ENCODE measurements around the gene FANCI. TPM values are rescaled to one million over a fixed set of nuclear protein-coding genes. Genes with fewer than 3 reads are reported as not detected.

Gene FANCI
- total RNA-seq, 2 donors from 2014 or later, result 94.5 to 173 TPM

DNA sequence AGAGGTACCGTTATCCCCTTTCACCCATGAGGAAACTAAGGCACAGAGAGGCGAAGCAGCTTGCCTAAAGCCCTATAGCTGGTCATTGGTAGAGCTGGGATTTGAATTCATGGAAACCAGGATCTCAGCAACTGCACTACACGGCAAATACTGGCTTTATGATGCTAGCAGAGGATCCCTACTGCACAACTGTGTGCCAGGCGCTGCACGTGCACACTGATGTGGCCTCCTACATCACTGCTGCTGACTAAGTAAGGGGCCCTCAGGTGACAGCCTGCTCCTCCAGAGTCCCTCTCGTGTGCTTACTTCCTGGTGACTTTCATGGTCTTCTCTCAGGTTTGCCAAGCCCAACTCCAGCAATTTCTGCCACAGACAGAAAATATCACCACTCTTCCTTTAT, 94.3 kb downstream of the FANCI start:
- H3K4me3 ChIP-seq (ENCODE audit: low read length), result no peak overlapping the region
- H3K4me3 Mint-ChIP-seq, result no peak overlapping the region
- no peaks in the 10 kb centered on the region for H3K9me3 Mint-ChIP-seq
- peaks cover 52% of the 10 kb centered on the region for H3K27me3 Mint-ChIP-seq (ENCODE audit: insufficient read depth)
- no peak overlapping the region for H3K9ac ChIP-seq (ENCODE audit: extremely low read depth, low read length, poor library complexity, severe bottlenecking)
- no peaks in the 10 kb centered on the region for H3K9me3 ChIP-seq (ENCODE audit: control insufficient read depth, low read length)
- no peaks in the 10 kb centered on the region for H3K36me3 Mint-ChIP-seq (ENCODE audit: low read depth)
- no peak for DNase-seq
- peaks cover 2% of the 10 kb centered on the region for H3K4me1 ChIP-seq (ENCODE audit: control insufficient read depth, insufficient read depth, low read length)
- H3K36me3 ChIP-seq (ENCODE audit: control insufficient read depth, insufficient read depth, low read length), result peaks cover 3% of the 10 kb centered on the region
- H3K4me1 Mint-ChIP-seq, result no peaks in the 10 kb centered on the region
- no peak overlapping the region for H3K27ac Mint-ChIP-seq
- no peak for TF ChIP-seq CTCF (conservative IDR thresholded peaks at IDR 0.05)
- WGBS, 2 experiments (ENCODE audit: insufficient coverage in 1 of 2, insufficient read length in 1 of 2), result 84 to 90% methylated on average over 6 of the region's 6 CpGs
- H3K27me3 ChIP-seq (ENCODE audit: control insufficient read depth, insufficient read depth, low read length, poor library complexity, severe bottlenecking), result peaks cover 46% of the 10 kb centered on the region
- H3K27ac ChIP-seq (ENCODE audit: low read depth, low read length), result no peak overlapping the region

- DNase-seq, result no peak
These were observed 96.8 kb downstream of the FANCI start for GRCh38 chr15:89340573-89340972.

GRCh38 chr15:89341316-89342005, 97.7 kb downstream of the FANCI start:
- Mint-ChIP-seq H3K4me3 (no peak overlapping the region), H3K9me3 (no peaks in the 10 kb centered on the region), H3K4me1 (no peaks in the 10 kb centered on the region), H3K36me3 (ENCODE audit: low read depth) (no peaks in the 10 kb centered on the region), H3K27me3 (ENCODE audit: insufficient read depth) (peaks cover 49% of the 10 kb centered on the region), H3K27ac (no peak overlapping the region)
- no peak overlapping the region for H3K27ac ChIP-seq (ENCODE audit: low read depth, low read length)
- peak; percentile 29 for DNase-seq
- no peaks in the 10 kb centered on the region for H3K9me3 ChIP-seq (ENCODE audit: control insufficient read depth, low read length)
- no peak for TF ChIP-seq CTCF (conservative IDR thresholded peaks at IDR 0.05)
- no peak overlapping the region for H3K4me3 ChIP-seq (ENCODE audit: low read length)
- no peak overlapping the region for H3K9ac ChIP-seq (ENCODE audit: extremely low read depth, low read length, poor library complexity, severe bottlenecking)
- H3K27me3 ChIP-seq (ENCODE audit: control insufficient read depth, insufficient read depth, low read length, poor library complexity, severe bottlenecking), result peaks cover 36% of the 10 kb centered on the region
- H3K36me3 ChIP-seq (ENCODE audit: control insufficient read depth, insufficient read depth, low read length), result no peaks in the 10 kb centered on the region
- 85 to 91% methylated on average over 3 to 8 of the region's 8 CpGs for WGBS, 2 experiments (ENCODE audit: insufficient coverage in 1 of 2, insufficient read length in 1 of 2)
- H3K4me1 ChIP-seq (ENCODE audit: control insufficient read depth, insufficient read depth, low read length), result peaks cover 4% of the 10 kb centered on the region

More at GRCh38 chr15:89340573-89340972, 96.8 kb downstream of the FANCI start:
- H3K27me3 ChIP-seq (ENCODE audit: control insufficient read depth, insufficient read depth, low read length, poor library complexity, severe bottlenecking), result peaks cover 45% of the 10 kb centered on the region
- no peak overlapping the region for H3K27ac Mint-ChIP-seq
- no peak overlapping the region for H3K4me3 Mint-ChIP-seq
- no peak for TF ChIP-seq CTCF (conservative IDR thresholded peaks at IDR 0.05)
- no peaks in the 10 kb centered on the region for H3K4me1 ChIP-seq (ENCODE audit: control insufficient read depth, insufficient read depth, low read length)
- no peaks in the 10 kb centered on the region for H3K36me3 ChIP-seq (ENCODE audit: control insufficient read depth, insufficient read depth, low read length)
- peaks cover 53% of the 10 kb centered on the region for H3K27me3 Mint-ChIP-seq (ENCODE audit: insufficient read depth)
- no peak overlapping the region for H3K4me3 ChIP-seq (ENCODE audit: low read length)
- H3K9ac ChIP-seq (ENCODE audit: extremely low read depth, low read length, poor library complexity, severe bottlenecking), result no peak overlapping the region
- no peak overlapping the region for H3K27ac ChIP-seq (ENCODE audit: low read depth, low read length)
- H3K36me3 Mint-ChIP-seq (ENCODE audit: low read depth), result no peaks in the 10 kb centered on the region
- no peaks in the 10 kb centered on the region for H3K9me3 ChIP-seq (ENCODE audit: control insufficient read depth, low read length)
- 89% methylated on average over 7 of the region's 7 CpGs; no CpG with 5 or more reads in 1 of the 2 experiments for WGBS, 2 experiments (ENCODE audit: insufficient coverage in 1 of 2, insufficient read length in 1 of 2)
- no peaks in the 10 kb centered on the region for H3K4me1 Mint-ChIP-seq
- H3K9me3 Mint-ChIP-seq, result no peaks in the 10 kb centered on the region

All from endodermal cell (in vitro differentiated cells).